ENCODE measurements around the gene SACM1L. TPM values are rescaled to one million over a fixed set of nuclear protein-coding genes. Genes with fewer than 3 reads are reported as not detected.
"Not testable (repeated sequence)": the region's sequence is repeated elsewhere in the genome, so short reads cannot be mapped to it uniquely, and the experiment has no call there.

SACM1L gene
- total and polyA plus RNA-seq, 7 experiments from 2014 or later: 21.1 to 93.8 (median 69.6) TPM

GRCh38 chr3:45681846-45682245 is 7.3 kb upstream of the SACM1L start:
- peak overlapping the region in 1 of 10 donors; percentile 30 for H3K4me3 Mint-ChIP-seq
- H3K9me3 ChIP-seq (ENCODE audit: control insufficient read depth in 2 of 3, low read length in 3 of 3): no peaks in the 10 kb centered on the region
- peaks cover 7 to 14% of the 10 kb centered on the region in 2 donors for H3K4me1 ChIP-seq (ENCODE audit: control insufficient read depth in 2 of 2, insufficient read depth in 2 of 2, low read length in 2 of 2)
- ATAC-seq (no peak), DNase-seq (no peak)
- H3K36me3 Mint-ChIP-seq: peaks cover 0 to 33% (median 15%) of the 10 kb centered on the region in 5 donors
- no peaks in the 10 kb centered on the region for H3K27me3 ChIP-seq (ENCODE audit: control insufficient read depth in 2 of 2, insufficient read depth in 2 of 2, low read length in 2 of 2)
- H3K36me3 ChIP-seq (ENCODE audit: control insufficient read depth in 2 of 3, insufficient read depth in 3 of 3, low read length in 3 of 3): peaks cover 0 to 9% (median 0%) of the 10 kb centered on the region in 3 experiments
- intact Hi-C loops (cut with micrococcal nuclease): loop anchor here (10.0 kb wide), 2 partner anchors 693 to 817 kb away; partner anchors contain the start of genes CCR5 (in 1 of the 2) and TMEM42 (in 1 of the 2)
- H3K27me3 Mint-ChIP-seq: no peaks in the 10 kb centered on the region
- H3K27ac ChIP-seq (ENCODE audit: low read depth, low read length): no peak overlapping the region
- ChIA-PET CTCF (no interaction called here), POLR2A (no interaction called here)
- H3K9me3 Mint-ChIP-seq: peaks cover 0 to 4% (median 0%) of the 10 kb centered on the region in 11 donors
- no peak overlapping the region for H3K4me3 ChIP-seq (ENCODE audit: low read length)
- H3K4me1 Mint-ChIP-seq: peaks cover 22 to 56% (median 41%) of the 10 kb centered on the region in 7 donors
- H3K27ac Mint-ChIP-seq: peak overlapping the region in 3 of 9 donors; percentile 10 to 42 (median 30)

GRCh38 chr3:45682311-45682710 is 6.9 kb upstream of the SACM1L start:
- no peak for ATAC-seq
- H3K27me3 ChIP-seq (ENCODE audit: control insufficient read depth in 2 of 2, insufficient read depth in 2 of 2, low read length in 2 of 2): no peaks in the 10 kb centered on the region
- H3K4me3 Mint-ChIP-seq: no peak overlapping the region
- peak overlapping the region in 1 of 9 donors; percentile 49 for H3K27ac Mint-ChIP-seq
- H3K36me3 Mint-ChIP-seq: peaks cover 0 to 29% (median 15%) of the 10 kb centered on the region in 5 donors
- H3K27me3 Mint-ChIP-seq: no peaks in the 10 kb centered on the region
- no peak overlapping the region for H3K27ac ChIP-seq (ENCODE audit: low read depth, low read length)
- intact Hi-C loops (cut with micrococcal nuclease): loop anchor here (10.0 kb wide), 2 partner anchors 692 to 818 kb away; partner anchors contain the start of genes CCR5 (in 1 of the 2) and TMEM42 (in 1 of the 2)
- peaks cover 0 to 9% (median 0%) of the 10 kb centered on the region in 3 experiments for H3K36me3 ChIP-seq (ENCODE audit: control insufficient read depth in 2 of 3, insufficient read depth in 3 of 3, low read length in 3 of 3)
- peaks cover 18 to 56% (median 40%) of the 10 kb centered on the region in 7 donors for H3K4me1 Mint-ChIP-seq
- H3K9me3 ChIP-seq (ENCODE audit: control insufficient read depth in 2 of 3, low read length in 3 of 3): no peaks in the 10 kb centered on the region
- H3K4me1 ChIP-seq (ENCODE audit: control insufficient read depth in 2 of 2, insufficient read depth in 2 of 2, low read length in 2 of 2): peaks cover 2 to 9% of the 10 kb centered on the region in 2 donors
- H3K9me3 Mint-ChIP-seq: peaks cover 0 to 4% (median 0%) of the 10 kb centered on the region in 11 donors
- POLR2A ChIA-PET: no interaction called here
- CTCF ChIA-PET: interaction anchor here (1.0 kb wide), 1 partner anchor 22 kb away, joined by 5 read pairs; no protein-coding TSS in a partner anchor
- DNase-seq: no peak
- H3K4me3 ChIP-seq (ENCODE audit: low read length): no peak overlapping the region

- Mint-ChIP-seq H3K4me3 (peak overlapping the region in 1 of 10 donors; percentile 29), H3K4me1 (peaks cover 13 to 52% (median 37%) of the 10 kb centered on the region in 7 donors), H3K27ac (peak overlapping the region in 4 of 9 donors; percentile 8 to 49 (median 33)), H3K36me3 (peaks cover 0 to 24% (median 15%) of the 10 kb centered on the region in 5 donors), H3K27me3 (no peaks in the 10 kb centered on the region), H3K9me3 (peaks cover 0 to 4% (median 0%) of the 10 kb centered on the region in 11 donors)
- no peaks in the 10 kb centered on the region for H3K9me3 ChIP-seq (ENCODE audit: control insufficient read depth in 2 of 3, low read length in 3 of 3)
- ATAC-seq: no peak
- intact Hi-C loops (cut with micrococcal nuclease): loop anchor here (10.0 kb wide), 2 partner anchors 692 to 818 kb away; partner anchors contain the start of genes CCR5 (in 1 of the 2) and TMEM42 (in 1 of the 2)
- H3K27ac ChIP-seq (ENCODE audit: low read depth, low read length): no peak overlapping the region
- no peak overlapping the region for H3K4me3 ChIP-seq (ENCODE audit: low read length)
- ChIA-PET POLR2A (no interaction called here), CTCF (interaction anchor here (1.0 kb wide), 1 partner anchor 23 kb away, joined by 5 read pairs; no protein-coding TSS in a partner anchor)
- no peak for DNase-seq
- H3K27me3 ChIP-seq (ENCODE audit: control insufficient read depth in 2 of 2, insufficient read depth in 2 of 2, low read length in 2 of 2): no peaks in the 10 kb centered on the region
- peaks cover 0 to 4% of the 10 kb centered on the region in 2 donors for H3K4me1 ChIP-seq (ENCODE audit: control insufficient read depth in 2 of 2, insufficient read depth in 2 of 2, low read length in 2 of 2)
- peaks cover 0 to 9% (median 0%) of the 10 kb centered on the region in 3 experiments for H3K36me3 ChIP-seq (ENCODE audit: control insufficient read depth in 2 of 3, insufficient read depth in 3 of 3, low read length in 3 of 3)
Measured at GRCh38 chr3:45682786-45683185, 6.4 kb upstream of the SACM1L start.

GRCh38 chr3:45683417-45684326 is 5.5 kb upstream of the SACM1L start:
- Mint-ChIP-seq H3K4me3 (peak overlapping the region in 3 of 10 donors; percentile 7 to 38 (median 26)), H3K27ac (peak overlapping the region in 3 of 9 donors; percentile 79 to 82 (median 82)), H3K4me1 (peaks cover 11 to 56% (median 40%) of the 10 kb centered on the region in 7 donors), H3K36me3 (peaks cover 0 to 24% (median 16%) of the 10 kb centered on the region in 5 donors), H3K27me3 (no peaks in the 10 kb centered on the region), H3K9me3 (peaks cover 0 to 4% (median 0%) of the 10 kb centered on the region in 11 donors)
- Histone ChIP-seq H3K27ac (ENCODE audit: low read depth, low read length) (no peak overlapping the region), H3K36me3 (ENCODE audit: control insufficient read depth in 2 of 3, insufficient read depth in 3 of 3, low read length in 3 of 3) (peaks cover 0 to 9% (median 0%) of the 10 kb centered on the region in 3 experiments), H3K27me3 (ENCODE audit: control insufficient read depth in 2 of 2, insufficient read depth in 2 of 2, low read length in 2 of 2) (no peaks in the 10 kb centered on the region), H3K4me3 (ENCODE audit: low read length) (no peak overlapping the region), H3K4me1 (ENCODE audit: control insufficient read depth in 2 of 2, insufficient read depth in 2 of 2, low read length in 2 of 2) (no peaks in the 10 kb centered on the region), H3K9me3 (ENCODE audit: control insufficient read depth in 2 of 3, low read length in 3 of 3) (no peaks in the 10 kb centered on the region)
- intact Hi-C loops (cut with micrococcal nuclease): loop anchor here (10.0 kb wide), 2 partner anchors 691 to 819 kb away; partner anchors contain the start of genes CCR5 (in 1 of the 2) and TMEM42 (in 1 of the 2)
- ChIA-PET POLR2A (no interaction called here), CTCF (no interaction called here)
- DNase-seq (no peak), ATAC-seq (no peak)

GRCh38 chr3:45684327-45684892 is 4.8 kb upstream of the SACM1L start:
- H3K9me3 Mint-ChIP-seq: peaks cover 0 to 9% (median 3%) of the 10 kb centered on the region in 11 donors
- H3K4me3 Mint-ChIP-seq: peak overlapping the region in 4 of 10 donors; percentile 7 to 39 (median 32)
- Histone ChIP-seq H3K27me3 (ENCODE audit: control insufficient read depth in 2 of 2, insufficient read depth in 2 of 2, low read length in 2 of 2) (no peaks in the 10 kb centered on the region), H3K4me3 (ENCODE audit: low read length) (no peak overlapping the region), H3K36me3 (ENCODE audit: control insufficient read depth in 2 of 3, insufficient read depth in 3 of 3, low read length in 3 of 3) (peaks cover 0 to 9% (median 0%) of the 10 kb centered on the region in 3 experiments), H3K27ac (ENCODE audit: low read depth, low read length) (no peak overlapping the region), H3K9me3 (ENCODE audit: control insufficient read depth in 2 of 3, low read length in 3 of 3) (no peaks in the 10 kb centered on the region), H3K4me1 (ENCODE audit: control insufficient read depth in 2 of 2, insufficient read depth in 2 of 2, low read length in 2 of 2) (no peaks in the 10 kb centered on the region)
- peak in 2 of 9 donors; percentile 19 to 40 for DNase-seq
- peak overlapping the region in 4 of 9 donors; percentile 79 to 84 (median 82) for H3K27ac Mint-ChIP-seq
- H3K36me3 Mint-ChIP-seq: peaks cover 0 to 24% (median 19%) of the 10 kb centered on the region in 5 donors
- peaks cover 11 to 59% (median 46%) of the 10 kb centered on the region in 7 donors for H3K4me1 Mint-ChIP-seq
- ChIA-PET POLR2A (no interaction called here), CTCF (no interaction called here)
- intact Hi-C loops (cut with micrococcal nuclease): loop anchor here (10.0 kb wide), 2 partner anchors 690 to 820 kb away; partner anchors contain the start of genes CCR5 (in 1 of the 2) and TMEM42 (in 1 of the 2)
- ATAC-seq: no peak
- peaks cover 0 to 5% (median 0%) of the 10 kb centered on the region in 5 donors for H3K27me3 Mint-ChIP-seq

- peaks cover 10 to 52% (median 43%) of the 10 kb centered on the region in 7 donors for H3K4me1 Mint-ChIP-seq
- H3K36me3 Mint-ChIP-seq: peaks cover 0 to 23% (median 15%) of the 10 kb centered on the region in 5 donors
- ATAC-seq; H3K4me1 ChIP-seq (ENCODE audit: control insufficient read depth in 2 of 2, insufficient read depth in 2 of 2, low read length in 2 of 2); H3K27ac ChIP-seq (ENCODE audit: low read depth, low read length); DNase-seq; H3K27me3 ChIP-seq (ENCODE audit: control insufficient read depth in 2 of 2, insufficient read depth in 2 of 2, low read length in 2 of 2); CTCF ChIA-PET; H3K9me3 Mint-ChIP-seq; H3K4me3 ChIP-seq (ENCODE audit: low read length); H3K27me3 Mint-ChIP-seq; H3K9me3 ChIP-seq (ENCODE audit: control insufficient read depth in 2 of 3, low read length in 3 of 3); POLR2A ChIA-PET; H3K36me3 ChIP-seq (ENCODE audit: control insufficient read depth in 2 of 3, insufficient read depth in 3 of 3, low read length in 3 of 3): not testable (repeated sequence)
- intact Hi-C loops (cut with micrococcal nuclease): loop anchor here (5.0 to 10.0 kb wide), 4 partner anchors 689 to 1292 kb away; partner anchors contain the start of genes CCDC12 (in 1 of the 2), CCR5 (in 1 of the 2), KIAA1143 (in 1 of the 2) and KIF15 (in 1 of the 2)
- H3K27ac Mint-ChIP-seq: peak overlapping the region in 5 of 9 donors; percentile 10 to 69 (median 42)
- H3K4me3 Mint-ChIP-seq: peak overlapping the region in 1 of 10 donors; percentile 11
Measured at GRCh38 chr3:45685722-45686121, 3.5 kb upstream of the SACM1L start.
